IMR-90 (cell line): Measurements from ENCODE around the gene CCL20. TPM values are rescaled to one million over a fixed set of nuclear protein-coding genes. Genes with fewer than 3 reads are reported as not detected.

Experiments
- ATAC-seq: fragments of 200-7000 bp; cut with Tn5 transposase; 2 replicates; pipeline ENCODE4 v1.9.1; 2020; ENCODE audit warnings: low read depth, mild to moderate bottlenecking, moderate library complexity
- BruUV-seq: library from RNA; stranded (reverse); fragments of 400-500 nt; replicated peaks from 2 replicates; lab custom pipeline; 2021; lab: Mats Ljungman, UMichigan
- CTCF ChIA-PET: fragments of 300-600 bp; formaldehyde crosslinking; extraction: SDS; loops from one replicate; lab custom pipeline; 2021; ENCODE audit warnings: antibody characterized with exemption; lab: Yijun Ruan, JAX
- POLR2A ChIA-PET: fragments of 300-600 bp; sonication (Branson Sonifier 250); formaldehyde crosslinking; loops from one replicate; lab custom pipeline; 2022; ENCODE audit warnings: antibody characterized with exemption; ENCODE audit not compliant: unreplicated experiment; lab: Charles Lee
- DNase-seq: peaks from one replicate; pipeline ENCODE4 v3.0.0; 2013
- H2AFZ ChIP-seq: replicated peaks from 2 replicates; pipeline ENCODE3; 2013; ENCODE audit warnings: low read length, mild to moderate bottlenecking; ENCODE audit not compliant: poor library complexity
- H2AK5ac ChIP-seq: 2 replicates; pipeline ENCODE4 v1.6.1; 2013; ENCODE audit warnings: low read depth, low read length, inconsistent platforms
- H2AK9ac ChIP-seq: replicated peaks from 2 replicates; pipeline ENCODE3; 2013; ENCODE audit warnings: mild to moderate bottlenecking, low read depth, low read length, moderate library complexity; ENCODE audit not compliant: poor library complexity
- H2BK120ac ChIP-seq: 2 replicates; pipeline ENCODE4 v1.6.1; 2013; ENCODE audit warnings: low read depth, low read length, inconsistent platforms
- H2BK15ac ChIP-seq: 3 replicates; pipeline ENCODE4 v1.6.1; 2013; ENCODE audit warnings: low read depth, low read length, inconsistent platforms
- H2BK20ac ChIP-seq: 2 replicates; pipeline ENCODE4 v1.6.1; 2013; ENCODE audit warnings: low read depth, mild to moderate bottlenecking, inconsistent platforms, low read length, moderate library complexity
- H2BK5ac ChIP-seq: 2 replicates; pipeline ENCODE4 v1.6.1; 2013; ENCODE audit warnings: mild to moderate bottlenecking, low read depth, low read length, inconsistent platforms; ENCODE audit not compliant: poor library complexity, severe bottlenecking
- H3K14ac ChIP-seq: replicated peaks from 2 replicates; pipeline ENCODE4 v1.6.1; 2013; ENCODE audit warnings: low read depth, low read length, inconsistent platforms
- H3K18ac ChIP-seq: 2 replicates; pipeline ENCODE4 v1.6.1; 2013; ENCODE audit warnings: low read depth, low read length, control low read depth
- H3K23ac ChIP-seq: 2 replicates; pipeline ENCODE4 v1.6.1; 2013; ENCODE audit warnings: low read depth, low read length, inconsistent platforms
- H3K27ac ChIP-seq: 2 replicates; pipeline ENCODE4 v1.5.1; 2013; ENCODE audit warnings: mild to moderate bottlenecking, control low read depth, low read length; ENCODE audit not compliant: insufficient read depth
- H3K27me3 ChIP-seq: 2 replicates; pipeline ENCODE4 v1.6.1; 2013; ENCODE audit warnings: low read length; ENCODE audit not compliant: control insufficient read depth, insufficient read depth
- H3K36me3 ChIP-seq: 2 replicates; pipeline ENCODE4 v1.6.1; 2013; ENCODE audit warnings: low read length, mixed read lengths; ENCODE audit not compliant: control insufficient read depth, insufficient read depth
- H3K4ac ChIP-seq: 2 replicates; pipeline ENCODE4 v1.6.1; 2013; ENCODE audit warnings: low read depth, low read length, inconsistent platforms
- H3K4me1 ChIP-seq: 2 replicates; pipeline ENCODE4 v1.6.1; 2013; ENCODE audit warnings: low read length, mixed read lengths; ENCODE audit not compliant: control insufficient read depth, insufficient read depth
- H3K4me2 ChIP-seq: 2 replicates; pipeline ENCODE4 v1.6.1; 2013; ENCODE audit warnings: low read depth, mild to moderate bottlenecking, control low read depth, low read length, moderate library complexity
- H3K4me3 ChIP-seq: 2 replicates; pipeline ENCODE4 v1.5.1; 2013; ENCODE audit warnings: low read depth, mild to moderate bottlenecking, control low read depth, low read length, moderate library complexity; ENCODE audit not compliant: insufficient read depth
- H3K56ac ChIP-seq: 2 replicates; pipeline ENCODE4 v1.6.1; 2013; ENCODE audit warnings: low read length, inconsistent platforms; ENCODE audit not compliant: insufficient read depth; ENCODE audit errors: extremely low read depth
- H3K79me1 ChIP-seq, 2 experiments: 2 replicates each; pipeline ENCODE4 v1.6.1; 2013; ENCODE audit warnings: low read length in 2 of 2, inconsistent platforms in 1 of 2, low read depth in 1 of 2
- H3K9ac ChIP-seq: 2 replicates; pipeline ENCODE4 v1.6.1; 2013; ENCODE audit warnings: low read depth, low read length, control low read depth
- H3K9me1 ChIP-seq: 2 replicates; pipeline ENCODE4 v1.6.1; 2013; ENCODE audit warnings: low read length, inconsistent platforms; ENCODE audit not compliant: insufficient read depth
- H3K9me3 ChIP-seq: 2 replicates; pipeline ENCODE4 v1.6.1; 2013; ENCODE audit warnings: low read length; ENCODE audit not compliant: control insufficient read depth, insufficient read depth
- H4K20me1 ChIP-seq: 2 replicates; pipeline ENCODE4 v1.6.1; 2013; ENCODE audit warnings: low read length, inconsistent platforms; ENCODE audit not compliant: insufficient read depth
- H4K5ac ChIP-seq: 2 replicates; pipeline ENCODE4 v1.6.1; 2013; ENCODE audit warnings: mild to moderate bottlenecking, low read depth, low read length, control low read depth
- H4K8ac ChIP-seq, 2 experiments: 2 replicates each; pipeline ENCODE4 v1.6.1; 2013; ENCODE audit warnings: low read depth in 2 of 2, low read length in 2 of 2, control low read depth in 1 of 2, inconsistent platforms in 1 of 2
- H4K91ac ChIP-seq: 2 replicates; pipeline ENCODE4 v1.6.1; 2013; ENCODE audit warnings: low read depth, low read length, inconsistent platforms; ENCODE audit not compliant: insufficient read depth
- CTCF ChIP-seq: conservative IDR thresholded peaks from 2 replicates; pipeline ENCODE4 v1.5.1; 2012; ENCODE audit warnings: mild to moderate bottlenecking, low read depth, low read length, improper control_type of control experiment
- RAD21 ChIP-seq: IDR thresholded peaks from 2 replicates; pipeline ENCODE4 v1.6.1; 2012; ENCODE audit warnings: low read length, improper control_type of control experiment
- USF2 ChIP-seq: fragments of 150-350 bp; IDR thresholded peaks from 2 replicates; pipeline ENCODE4 v1.6.1; 2017; ENCODE audit warnings: mild to moderate bottlenecking, antibody characterized with exemption, low read length, low read depth
- WGBS, 2 experiments: methylation state at CpG; one replicate each; pipeline versions ENCODE4 v1.1.5 to v1.1.7; 2013; ENCODE audit warnings: missing lambda C conversion rate in 2 of 2; ENCODE audit not compliant: insufficient read length in 1 of 2; ENCODE audit errors: extremely low coverage in 2 of 2; 5-methylcytosine and 5-hydroxymethylcytosine counted together
- dilution Hi-C: fragments of 300-500 bp; cut with HindIII; formaldehyde crosslinking; loops from one replicate; pipeline ENCODE4 v1.14.3; 2018; ENCODE audit warnings: low sequenced_read_pairs; ENCODE audit not compliant: unreplicated experiment
- in situ Hi-C: fragments of 300-500 bp; cut with MboI; formaldehyde crosslinking; loops from 3 replicates; pipeline ENCODE4 v1.14.3; 2019; ENCODE audit warnings: low sequenced_read_pairs, inconsistent platforms, mixed read lengths
- intact Hi-C: fragments of 100-400 bp; cut with micrococcal nuclease; formaldehyde crosslinking; loops from 2 replicates; pipeline ENCODE4 v1.10.0; 2022
- polyA plus RNA-seq, 3 experiments: library from polyadenylated mRNA; depleted of rRNA; stranded (reverse); fragments of >200 nt; gene quantifications; 2 replicates each; pipeline ENCODE4 v1.2.3, GENCODE V29; 2012; ENCODE audit warnings: low replicate concordance in 1 of 3
- total RNA-seq: library from RNA; depleted of rRNA; stranded (reverse); fragments of >200 nt; gene quantifications from 2 replicates; pipeline ENCODE4 v1.2.3, GENCODE V29; 2012

Gene CCL20
- total and polyA plus RNA-seq, 2 of the 4 experiments (the other 2 are of a cell fraction), result not detected

- no peak overlapping the region for H2BK120ac ChIP-seq
- no peaks in the 10 kb centered on the region for H3K27me3 ChIP-seq
- H3K36me3 ChIP-seq, result no peaks in the 10 kb centered on the region
- in situ Hi-C loops (no loop called here), dilution Hi-C loops (no loop called here), intact Hi-C loops (no loop called here)
- H3K4me1 ChIP-seq, result no peaks in the 10 kb centered on the region
- 80% methylated on average over 2 of the region's 15 CpGs; no CpG with 5 or more reads in 1 of the 2 experiments for WGBS, 2 experiments
- no peak overlapping the region for H4K5ac ChIP-seq
- no peak for DNase-seq
- H4K8ac ChIP-seq, result no peak overlapping the region
- no peak overlapping the region for H2BK20ac ChIP-seq
- POLR2A ChIA-PET, result no interaction called here
- no peak overlapping the region for H2AFZ ChIP-seq
- no peak overlapping the region for H2BK15ac ChIP-seq
- no peak overlapping the region for H3K4ac ChIP-seq
- H3K23ac ChIP-seq, result no peak overlapping the region
- no peak overlapping the region for H3K18ac ChIP-seq
- CTCF ChIA-PET, result interaction anchor here (0.6 to 1.1 kb wide), 2 partner anchors 246 to 268 kb away, joined by 3 read pairs; no protein-coding TSS in a partner anchor
- no peak overlapping the region for H3K27ac ChIP-seq
- H4K91ac ChIP-seq, result no peak overlapping the region
- no peak overlapping the region for H3K14ac ChIP-seq
- no peaks in the 10 kb centered on the region for H4K20me1 ChIP-seq
- TF ChIP-seq CTCF, result peak; percentile 30
- no peak for TF ChIP-seq USF2
- 0 out of 2 replicates have a peak, but pooled peaks have one; percentile 9 for TF ChIP-seq RAD21
- no peaks in the 10 kb centered on the region for H3K79me1 ChIP-seq
- H3K9ac ChIP-seq, result no peak overlapping the region
- H2BK5ac ChIP-seq, result no peak overlapping the region
- 0 out of 2 replicates have a peak, but pooled peaks cover 3% of the 10 kb centered on the region for H3K9me1 ChIP-seq
- H2AK5ac ChIP-seq, result no peak overlapping the region
- no peak overlapping the region for H3K4me3 ChIP-seq
- no TSS peak for BruUV-seq
- no peaks in the 10 kb centered on the region for H3K9me3 ChIP-seq
- H3K56ac ChIP-seq, result no peak overlapping the region
- H2AK9ac ChIP-seq, result no peak overlapping the region
- no peak for ATAC-seq
- H3K4me2 ChIP-seq, result no peak overlapping the region
Measured at GRCh38 chr2:227774011-227774624, 39.5 kb upstream of the CCL20 start.
